Effector CD8-positive, alpha-beta T cell (primary cell): ENCODE data around the gene NACA2.
"Not testable (repeated sequence)": the region's sequence is repeated elsewhere in the genome, so short reads cannot be mapped to it uniquely, and the experiment has no call there.

Experiments used
- DNase-seq: peaks from one replicate; lab custom pipeline; 2025; lab: John Stamatoyannopoulos, UW

NACA2 gene

GRCh38 chr17:61575983-61576382 lies 15.0 kb downstream of the NACA2 start:
- DNase-seq, result no peak

DNA sequence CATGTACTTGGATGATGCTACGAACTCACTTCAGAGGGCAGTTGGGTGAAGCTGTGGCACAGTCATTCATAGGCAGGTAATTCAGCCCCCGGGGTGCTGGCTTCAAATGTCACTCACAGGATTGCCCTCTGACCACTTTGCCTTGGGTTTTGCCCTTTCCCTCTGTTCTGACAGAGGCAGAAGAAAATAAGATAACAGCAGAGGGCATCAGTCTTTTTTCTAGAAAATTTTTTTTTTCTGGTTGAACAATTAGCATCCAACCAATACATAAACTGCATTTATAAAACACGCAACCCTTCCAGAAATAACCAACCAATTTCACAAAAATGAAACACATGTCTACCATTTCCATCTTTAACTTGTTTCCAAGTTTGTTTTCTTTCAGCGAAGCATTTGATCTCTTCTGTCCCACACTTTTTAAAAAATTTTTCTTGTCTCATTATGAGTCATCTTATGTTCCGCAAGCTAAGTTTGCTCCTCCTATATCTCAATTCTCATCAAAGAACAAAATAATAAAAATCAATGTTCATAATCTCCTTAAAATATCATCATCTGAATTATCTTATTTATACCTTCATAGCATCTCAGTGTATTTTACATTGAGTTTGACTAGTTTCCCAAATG lies 15.6 kb downstream of the NACA2 start:
- no peak for DNase-seq

- DNase-seq, result no peak
Observed at GRCh38 chr17:61574542-61575351, 16.3 kb downstream of the NACA2 start.

- not testable (repeated sequence) for DNase-seq
Observed at GRCh38 chr17:61572547-61572946, 18.5 kb downstream of the NACA2 start.

DNA sequence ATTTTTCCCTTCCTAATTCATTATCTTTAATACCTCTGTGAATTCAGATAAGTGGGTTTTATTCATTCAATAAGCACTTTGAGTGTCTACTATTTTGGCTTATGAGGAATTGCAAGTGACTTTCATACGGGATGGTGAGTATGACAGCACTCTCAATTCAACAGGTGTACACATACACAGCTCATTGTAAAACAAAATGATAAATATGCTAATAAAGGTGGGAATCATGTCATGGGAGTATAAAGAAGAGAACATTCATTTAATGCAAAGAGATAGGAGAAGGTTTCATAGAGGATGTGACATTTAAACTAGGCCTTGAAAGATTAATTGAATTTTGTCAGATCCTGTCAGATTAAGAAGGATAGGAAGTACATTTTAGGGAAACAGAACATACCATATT lies 19.4 kb downstream of the NACA2 start:
- DNase-seq, result no peak

DNA sequence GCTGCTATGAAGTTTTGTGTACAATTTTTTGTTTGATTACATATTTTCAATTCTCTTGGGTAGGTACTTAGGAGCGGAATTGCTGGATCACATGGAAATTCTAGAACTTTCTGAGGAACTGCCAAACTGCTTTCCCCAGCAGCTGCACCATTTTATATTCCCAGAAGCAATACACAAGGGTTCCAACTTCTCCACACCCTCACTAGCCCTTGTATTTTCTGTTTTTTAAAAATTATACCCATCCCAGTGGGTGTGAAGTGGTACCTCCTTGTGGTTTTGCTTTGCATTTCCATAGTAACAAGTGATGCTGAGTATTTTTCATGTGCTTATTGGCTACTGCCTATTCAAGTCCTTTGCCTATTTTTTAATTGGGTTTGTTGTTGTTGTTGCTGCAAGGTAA lies 20.9 kb downstream of the NACA2 start:
- DNase-seq, result no peak

GRCh38 chr17:61569525-61569924 lies 21.5 kb downstream of the NACA2 start:
- not testable (repeated sequence) for DNase-seq

- no peak for DNase-seq
Observed at GRCh38 chr17:61568219-61569072, 22.6 kb downstream of the NACA2 start.

DNA sequence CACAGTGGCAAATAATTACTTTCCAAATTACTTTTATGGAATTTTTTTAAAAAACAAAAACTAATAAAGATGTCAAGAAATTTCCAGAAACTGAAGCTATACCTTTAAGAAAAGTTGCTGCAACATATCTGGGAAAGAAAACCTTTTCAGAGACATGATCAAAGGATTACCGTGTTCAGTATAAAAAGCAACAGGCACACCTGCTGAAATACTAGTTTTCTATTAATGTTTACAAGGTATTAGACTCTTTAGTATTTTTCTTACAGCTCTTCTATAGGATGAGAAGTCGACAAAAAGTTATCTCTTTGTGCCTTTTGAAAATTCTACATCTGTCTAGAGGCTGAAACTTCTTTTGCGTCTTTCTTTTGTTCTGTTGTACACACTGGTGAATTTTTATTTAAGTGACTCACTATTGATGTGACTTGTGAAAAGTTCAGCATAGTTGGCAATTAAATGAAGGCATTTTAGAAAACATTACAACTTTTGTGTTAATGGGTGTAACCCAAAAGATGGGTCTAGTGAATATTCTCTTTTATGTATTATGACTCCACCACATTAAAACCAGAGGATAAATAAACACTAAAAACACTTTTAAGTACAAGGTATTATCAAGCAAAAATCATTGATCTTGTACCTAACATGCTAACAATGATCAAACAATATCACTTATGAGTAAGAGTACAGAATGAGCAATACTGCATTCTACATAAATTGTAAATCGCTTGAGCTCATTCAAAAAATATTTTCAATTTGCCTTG lies 23.8 kb downstream of the NACA2 start:
- no peak for DNase-seq

- DNase-seq, result not testable (repeated sequence)
Observed at GRCh38 chr17:61566448-61566847, 24.6 kb downstream of the NACA2 start.

GRCh38 chr17:61565850-61566249 lies 25.2 kb downstream of the NACA2 start:
- DNase-seq, result not testable (repeated sequence)

GRCh38 chr17:61565213-61565612 lies 25.8 kb downstream of the NACA2 start:
- no peak for DNase-seq

DNA sequence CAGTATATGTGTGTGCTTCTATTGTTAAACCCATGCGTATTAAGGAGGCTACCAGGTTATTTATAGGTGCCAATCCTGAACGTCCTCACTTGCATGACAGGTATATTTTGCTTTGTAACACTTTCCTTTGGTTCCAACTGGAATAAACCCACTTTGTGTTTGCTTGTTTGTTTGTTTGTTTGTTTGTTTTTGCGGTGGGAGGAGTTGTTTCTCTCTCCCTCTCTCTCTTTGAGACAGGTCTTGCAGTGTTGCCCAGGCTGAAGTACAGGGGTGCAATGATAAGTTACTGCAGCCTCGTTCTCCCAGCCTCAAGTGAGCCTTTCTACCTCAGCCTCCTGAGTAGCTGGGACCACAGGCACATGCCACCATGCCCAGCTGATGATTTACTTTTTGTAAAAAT lies 28.7 kb downstream of the NACA2 start:
- DNase-seq, result no peak

- DNase-seq, result no peak
Observed at GRCh38 chr17:61561354-61561753, 29.7 kb downstream of the NACA2 start.

- no peak for DNase-seq
Observed at GRCh38 chr17:61560071-61560470, 30.9 kb downstream of the NACA2 start.

DNA sequence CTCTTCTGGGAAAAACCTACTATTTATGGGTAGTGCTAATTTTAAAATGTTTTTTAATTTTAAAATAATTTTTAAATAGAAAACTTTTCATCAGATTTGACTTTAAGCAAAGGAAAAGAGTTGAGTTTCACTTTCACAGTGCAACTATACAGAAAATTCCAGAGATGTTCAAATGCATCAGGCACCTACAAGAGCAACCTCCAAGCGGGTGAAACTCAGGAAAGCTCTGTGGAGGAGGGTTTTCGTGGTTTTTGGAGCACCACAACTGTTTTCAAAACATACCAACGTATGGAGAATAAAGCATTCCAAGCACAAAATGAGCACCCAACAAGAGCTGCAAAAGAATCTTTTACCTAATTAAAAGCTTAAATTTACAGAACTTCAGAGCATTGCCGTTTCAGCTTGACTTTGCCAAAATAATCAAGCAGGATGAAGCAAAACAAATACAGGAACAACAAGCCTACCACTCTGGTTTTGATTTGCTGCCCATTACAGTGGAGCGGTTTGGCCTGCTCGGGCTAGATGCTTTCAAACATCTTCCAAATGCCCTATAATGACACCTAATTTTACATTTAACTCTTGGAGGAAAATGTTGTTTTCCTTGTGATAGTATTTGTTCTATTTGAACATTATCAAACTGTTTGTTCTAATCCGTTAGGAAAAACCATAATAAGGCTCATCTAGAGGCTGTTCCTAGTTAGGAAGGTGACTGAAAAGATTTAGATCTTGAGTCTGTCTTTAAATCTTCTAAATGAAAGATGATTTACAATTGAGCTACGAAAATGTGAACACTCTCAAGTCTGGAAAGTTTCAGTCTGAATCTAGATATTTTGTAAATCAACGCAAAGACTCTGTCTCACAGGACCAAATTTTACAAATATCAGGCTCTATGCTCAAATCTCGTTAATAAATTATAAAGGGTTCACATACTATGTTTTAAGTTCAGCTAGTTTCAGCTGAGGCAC lies 34.5 kb downstream of the NACA2 start:
- DNase-seq, result no peak

GRCh38 chr17:61555127-61555566 lies 35.9 kb downstream of the NACA2 start:
- DNase-seq, result no peak

DNA sequence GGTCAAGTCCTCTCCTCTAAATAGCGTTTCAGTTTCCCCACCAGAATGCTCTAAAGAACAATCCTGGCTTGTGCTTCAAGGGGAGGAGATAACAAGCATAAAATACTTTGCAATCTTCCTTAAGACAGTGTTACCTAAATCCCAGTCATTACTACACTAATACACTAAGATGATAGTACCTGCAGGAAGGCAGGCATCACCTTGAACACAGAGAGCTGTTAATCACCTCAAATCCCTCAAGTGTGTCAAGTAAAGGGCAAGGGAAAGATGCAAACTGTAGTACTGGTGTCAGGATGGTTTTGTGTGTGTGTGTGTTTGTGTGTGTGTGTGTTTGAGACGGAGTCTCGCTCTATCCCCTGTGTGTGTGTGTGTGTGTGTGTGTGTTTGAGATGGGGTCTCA lies 36.8 kb downstream of the NACA2 start:
- no peak for DNase-seq

DNA sequence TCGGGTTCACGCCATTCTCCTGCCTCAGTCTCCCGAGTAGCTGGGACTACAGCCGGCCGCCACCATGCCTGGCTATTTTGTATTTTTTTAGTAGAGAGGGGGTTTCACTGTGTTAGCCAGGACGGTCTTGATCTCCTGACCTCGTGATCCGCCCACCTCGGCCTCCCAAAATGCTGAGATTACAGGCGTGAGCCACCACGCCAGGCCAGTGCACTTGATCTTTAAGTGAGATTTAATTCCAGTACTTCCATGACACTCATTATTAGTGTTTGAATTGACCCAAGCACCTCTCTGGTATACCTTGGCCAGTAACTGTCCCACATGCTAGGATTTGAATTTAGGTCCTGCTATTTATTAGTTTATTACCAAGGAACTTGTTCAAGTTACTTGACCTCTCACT lies 38.5 kb downstream of the NACA2 start:
- not testable (repeated sequence) for DNase-seq

GRCh38 chr17:61551255-61551742 lies 39.7 kb downstream of the NACA2 start:
- no peak for DNase-seq
